ENCODE data around the gene SYNE3.

SYNE3 gene

DNA sequence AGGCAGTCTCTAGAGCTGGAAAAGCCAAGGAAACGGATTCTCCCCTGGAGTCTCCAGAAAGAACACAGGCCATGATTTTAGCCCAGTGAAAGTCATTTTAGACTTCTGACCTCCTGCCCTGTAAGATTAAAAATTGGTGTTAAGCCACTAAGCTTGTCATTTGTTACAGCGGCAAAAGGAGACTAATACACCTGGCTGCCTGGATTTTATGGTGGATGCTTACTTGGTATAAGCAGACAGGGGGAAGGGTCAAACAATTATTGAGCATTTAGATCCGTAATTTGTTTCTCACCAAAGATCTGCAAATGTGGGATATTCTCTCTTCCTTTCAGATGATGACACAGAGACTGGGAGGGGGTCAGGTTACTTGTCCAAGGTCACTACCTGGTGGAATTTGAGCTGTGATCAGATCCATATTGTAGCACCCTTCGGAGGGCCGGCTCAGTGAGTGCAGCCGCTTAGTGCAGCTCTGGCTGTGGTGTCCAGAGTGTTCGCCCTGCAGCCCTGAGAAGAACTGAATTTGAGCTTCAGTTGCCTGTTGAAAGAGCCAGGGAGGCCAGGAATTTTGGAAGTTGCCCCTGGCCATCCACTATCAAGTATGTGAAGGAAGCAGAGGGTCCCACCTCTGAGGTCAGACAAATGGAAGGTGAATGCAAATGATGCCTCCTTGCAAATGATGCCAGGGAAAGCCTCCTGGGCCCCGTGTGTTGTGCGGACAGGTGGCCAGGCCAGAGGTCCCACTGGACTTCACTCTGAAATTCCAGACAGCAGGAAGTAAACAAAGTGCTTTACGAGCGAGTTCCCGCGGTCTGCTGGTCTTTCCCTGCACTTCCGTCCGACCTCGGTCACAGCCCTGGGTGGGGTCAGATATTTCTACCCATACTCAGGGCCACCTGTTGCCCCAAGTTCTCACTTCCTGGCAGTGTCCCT is 33.5 kb upstream of the SYNE3 start:
- 95 to 96% methylated on average over 15 of the region's 16 CpGs for WGBS, 2 experiments (ENCODE audit: insufficient coverage in 2 of 2)
- Histone ChIP-seq H3K36me3 (ENCODE audit: control insufficient read depth, insufficient read depth, low read length) (peaks cover 9% of the 10 kb centered on the region), H3K4me3 (ENCODE audit: extremely low read depth, insufficient read depth, low read length, poor library complexity, severe bottlenecking) (no peak overlapping the region), H3K9me3 (ENCODE audit: control insufficient read depth, low read length) (no peaks in the 10 kb centered on the region), H3K4me1 (ENCODE audit: control insufficient read depth, insufficient read depth, low read length, poor library complexity, severe bottlenecking) (peaks cover 23% of the 10 kb centered on the region), H3K27ac (ENCODE audit: low read depth, low read length, severe bottlenecking) (no peak overlapping the region)

DNA sequence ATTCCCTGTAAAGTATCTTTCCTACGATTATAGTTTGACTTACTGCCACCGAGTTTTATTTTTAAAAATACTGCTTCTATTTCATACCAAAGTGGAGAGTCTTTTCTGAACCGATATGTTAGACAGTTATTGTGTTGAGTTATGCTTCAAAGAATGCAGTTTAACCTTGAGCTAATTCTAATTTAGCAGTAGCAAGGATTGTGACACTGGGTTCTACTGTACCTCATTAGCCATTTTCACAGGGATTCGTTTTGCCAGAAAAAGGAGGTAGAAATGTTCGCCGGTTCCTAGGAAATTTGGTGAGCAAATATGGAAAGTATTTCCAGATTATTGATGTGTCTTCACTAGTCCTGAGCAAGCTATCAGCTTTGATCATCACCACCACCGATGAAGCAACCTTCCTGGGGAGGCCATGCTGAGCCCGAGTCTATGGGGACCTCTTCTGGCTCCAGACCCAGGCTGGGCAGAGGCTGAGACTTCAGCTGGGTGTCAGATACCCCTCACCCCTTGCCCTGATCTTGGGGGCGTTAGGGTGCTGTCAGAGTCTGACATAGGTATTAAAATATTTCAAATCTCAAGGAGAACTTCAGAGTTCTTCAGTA is 32.0 kb upstream of the SYNE3 start:
- Histone ChIP-seq H3K27ac (ENCODE audit: low read depth, low read length, severe bottlenecking) (peak overlapping the region; percentile 11), H3K36me3 (ENCODE audit: control insufficient read depth, insufficient read depth, low read length) (peaks cover 24% of the 10 kb centered on the region), H3K4me1 (ENCODE audit: control insufficient read depth, insufficient read depth, low read length, poor library complexity, severe bottlenecking) (peaks cover 33% of the 10 kb centered on the region), H3K9me3 (ENCODE audit: control insufficient read depth, low read length) (no peaks in the 10 kb centered on the region), H3K4me3 (ENCODE audit: extremely low read depth, insufficient read depth, low read length, poor library complexity, severe bottlenecking) (no peak overlapping the region)
- 100% methylated on average over 4 to 5 of the region's 9 CpGs for WGBS, 2 experiments (ENCODE audit: insufficient coverage in 2 of 2)

DNA sequence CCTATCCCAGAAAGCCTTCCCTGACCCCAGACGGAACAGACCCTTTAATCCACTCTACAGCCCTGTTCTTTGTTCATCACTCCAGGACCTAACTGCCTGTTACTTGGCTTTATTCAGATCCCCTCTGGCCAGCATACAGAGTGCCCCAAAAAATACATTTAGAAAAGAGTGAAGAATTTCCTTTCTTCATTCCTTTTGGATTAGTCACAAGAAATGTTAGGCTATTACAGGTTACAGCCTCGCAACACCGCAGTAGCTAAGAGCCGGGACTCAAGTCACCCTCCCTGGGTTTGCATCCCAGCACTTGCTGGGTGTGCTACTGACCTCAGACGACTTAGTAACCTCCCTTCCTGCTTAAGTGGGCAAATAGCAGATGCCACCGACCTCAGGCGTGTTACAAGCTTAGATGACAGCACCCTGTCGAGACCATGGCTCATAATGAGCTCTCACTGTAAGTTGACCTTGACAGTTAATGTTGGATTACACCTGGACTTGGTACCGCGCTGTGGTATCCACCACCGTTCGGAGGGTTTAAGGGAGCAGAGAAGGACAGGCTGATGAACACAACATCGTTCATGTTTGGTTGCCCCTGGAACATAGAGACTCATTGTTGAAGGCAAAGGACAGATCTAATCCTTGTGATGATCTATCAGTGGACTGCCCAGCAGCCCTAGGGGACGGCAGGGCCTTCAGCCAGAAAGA is 31.3 kb upstream of the SYNE3 start:
- H3K27ac ChIP-seq (ENCODE audit: low read depth, low read length, severe bottlenecking): peak overlapping the region; percentile 11
- WGBS, 2 experiments (ENCODE audit: insufficient coverage in 2 of 2): 69 to 76% methylated on average over 13 to 14 of the region's 14 CpGs

GRCh38 chr14:95547272-95547625 is 30.8 kb upstream of the SYNE3 start:
- Histone ChIP-seq H3K4me1 (ENCODE audit: control insufficient read depth, insufficient read depth, low read length, poor library complexity, severe bottlenecking) (peaks cover 33% of the 10 kb centered on the region), H3K36me3 (ENCODE audit: control insufficient read depth, insufficient read depth, low read length) (peaks cover 25% of the 10 kb centered on the region), H3K27ac (ENCODE audit: low read depth, low read length, severe bottlenecking) (peak overlapping the region; percentile 11), H3K4me3 (ENCODE audit: extremely low read depth, insufficient read depth, low read length, poor library complexity, severe bottlenecking) (no peak overlapping the region), H3K9me3 (ENCODE audit: control insufficient read depth, low read length) (no peaks in the 10 kb centered on the region)
- WGBS, 2 experiments (ENCODE audit: insufficient coverage in 2 of 2): 74 to 78% methylated on average over 4 of the region's 5 CpGs

More for the DNA sequence above, 31.3 kb upstream of the SYNE3 start:
- Histone ChIP-seq H3K9me3 (ENCODE audit: control insufficient read depth, low read length) (no peaks in the 10 kb centered on the region), H3K4me1 (ENCODE audit: control insufficient read depth, insufficient read depth, low read length, poor library complexity, severe bottlenecking) (peaks cover 33% of the 10 kb centered on the region), H3K36me3 (ENCODE audit: control insufficient read depth, insufficient read depth, low read length) (peaks cover 25% of the 10 kb centered on the region), H3K4me3 (ENCODE audit: extremely low read depth, insufficient read depth, low read length, poor library complexity, severe bottlenecking) (no peak overlapping the region)

DNA sequence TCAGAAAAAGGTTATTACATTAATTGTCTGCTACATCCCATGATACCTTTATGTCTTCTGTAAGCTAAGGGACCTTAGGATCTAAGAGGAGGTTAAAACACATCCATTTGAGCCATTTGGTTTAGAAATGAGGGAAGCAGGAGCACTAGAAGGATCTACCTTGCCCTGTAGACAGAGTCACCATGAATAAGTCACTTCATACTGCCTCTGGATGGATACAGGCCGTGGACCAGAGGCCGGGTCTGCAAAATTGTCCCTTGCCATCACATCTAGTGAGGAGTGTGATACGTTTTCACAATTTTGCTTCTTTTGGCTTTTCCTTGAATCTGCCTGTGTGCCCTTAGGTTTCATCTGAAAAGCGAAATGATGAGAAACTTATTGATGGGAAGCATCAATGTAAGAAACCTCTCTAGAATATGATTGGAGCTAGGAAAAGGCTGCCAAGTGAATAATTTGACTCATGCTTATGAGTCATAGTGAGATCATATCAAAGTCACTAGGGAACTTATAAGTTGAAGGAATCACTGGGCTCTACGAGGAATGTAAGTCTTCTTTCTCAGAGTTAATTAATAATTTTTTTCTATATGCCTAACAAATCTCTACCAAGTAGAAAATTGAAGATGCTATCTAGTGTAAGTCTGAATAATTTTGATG is 29.2 kb upstream of the SYNE3 start:
- Histone ChIP-seq H3K36me3 (ENCODE audit: control insufficient read depth, insufficient read depth, low read length) (peaks cover 25% of the 10 kb centered on the region), H3K9me3 (ENCODE audit: control insufficient read depth, low read length) (no peaks in the 10 kb centered on the region), H3K27ac (ENCODE audit: low read depth, low read length, severe bottlenecking) (peak overlapping the region; percentile 71), H3K4me3 (ENCODE audit: extremely low read depth, insufficient read depth, low read length, poor library complexity, severe bottlenecking) (no peak overlapping the region), H3K4me1 (ENCODE audit: control insufficient read depth, insufficient read depth, low read length, poor library complexity, severe bottlenecking) (peaks cover 33% of the 10 kb centered on the region)
- WGBS, 2 experiments (ENCODE audit: insufficient coverage in 2 of 2): 88 to 100% methylated on average over 4 of the region's 5 CpGs

DNA sequence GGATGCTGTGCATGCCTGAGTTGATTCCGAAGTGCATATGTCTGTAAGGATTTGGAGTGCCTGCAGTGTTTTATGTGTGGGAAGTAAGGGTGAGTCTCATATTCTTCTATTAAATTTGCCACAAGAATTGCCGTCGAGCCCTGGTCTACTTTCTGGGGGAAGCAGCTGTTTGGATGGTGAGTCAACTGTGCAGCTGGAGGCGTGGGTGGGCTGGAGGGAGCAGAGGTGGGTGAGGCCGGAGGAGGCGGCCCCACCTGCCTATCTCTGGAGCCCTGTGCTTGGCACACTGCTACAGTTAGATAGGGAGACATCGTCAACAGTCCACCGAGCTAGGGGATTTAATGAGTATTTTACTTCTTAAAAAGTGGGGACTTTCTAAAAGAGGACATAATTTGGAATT is 28.1 kb upstream of the SYNE3 start:
- Histone ChIP-seq H3K9me3 (ENCODE audit: control insufficient read depth, low read length) (no peaks in the 10 kb centered on the region), H3K4me3 (ENCODE audit: extremely low read depth, insufficient read depth, low read length, poor library complexity, severe bottlenecking) (no peak overlapping the region), H3K4me1 (ENCODE audit: control insufficient read depth, insufficient read depth, low read length, poor library complexity, severe bottlenecking) (peaks cover 33% of the 10 kb centered on the region), H3K36me3 (ENCODE audit: control insufficient read depth, insufficient read depth, low read length) (peaks cover 22% of the 10 kb centered on the region), H3K27ac (ENCODE audit: low read depth, low read length, severe bottlenecking) (no peak overlapping the region)
- 88 to 91% methylated on average over 7 to 8 of the region's 8 CpGs for WGBS, 2 experiments (ENCODE audit: insufficient coverage in 2 of 2)

GRCh38 chr14:95543021-95543420 is 26.6 kb upstream of the SYNE3 start:
- H3K36me3 ChIP-seq (ENCODE audit: control insufficient read depth, insufficient read depth, low read length): peaks cover 22% of the 10 kb centered on the region
- WGBS, 2 experiments (ENCODE audit: insufficient coverage in 2 of 2): 100% methylated on average over 3 to 4 of the region's 5 CpGs

GRCh38 chr14:95541932-95542930 is 25.8 kb upstream of the SYNE3 start:
- H3K36me3 ChIP-seq (ENCODE audit: control insufficient read depth, insufficient read depth, low read length): peaks cover 22% of the 10 kb centered on the region
- H3K4me1 ChIP-seq (ENCODE audit: control insufficient read depth, insufficient read depth, low read length, poor library complexity, severe bottlenecking): peaks cover 19% of the 10 kb centered on the region
- no peak overlapping the region for H3K27ac ChIP-seq (ENCODE audit: low read depth, low read length, severe bottlenecking)
- no CpG with 5 or more reads among the region's 8 CpGs for WGBS, 2 experiments (ENCODE audit: insufficient coverage in 2 of 2)
- H3K4me3 ChIP-seq (ENCODE audit: extremely low read depth, insufficient read depth, low read length, poor library complexity, severe bottlenecking): no peak overlapping the region
- no peaks in the 10 kb centered on the region for H3K9me3 ChIP-seq (ENCODE audit: control insufficient read depth, low read length)

More at GRCh38 chr14:95543021-95543420, 26.6 kb upstream of the SYNE3 start:
- no peak overlapping the region for H3K4me3 ChIP-seq (ENCODE audit: extremely low read depth, insufficient read depth, low read length, poor library complexity, severe bottlenecking)
- no peak overlapping the region for H3K27ac ChIP-seq (ENCODE audit: low read depth, low read length, severe bottlenecking)
- H3K4me1 ChIP-seq (ENCODE audit: control insufficient read depth, insufficient read depth, low read length, poor library complexity, severe bottlenecking): peaks cover 26% of the 10 kb centered on the region
- no peaks in the 10 kb centered on the region for H3K9me3 ChIP-seq (ENCODE audit: control insufficient read depth, low read length)

GRCh38 chr14:95541346-95541745 is 24.9 kb upstream of the SYNE3 start:
- H3K4me3 ChIP-seq (ENCODE audit: extremely low read depth, insufficient read depth, low read length, poor library complexity, severe bottlenecking): no peak overlapping the region
- H3K36me3 ChIP-seq (ENCODE audit: control insufficient read depth, insufficient read depth, low read length): peaks cover 22% of the 10 kb centered on the region
- 100% methylated on average over 1 of the region's 4 CpGs for WGBS, 2 experiments (ENCODE audit: insufficient coverage in 2 of 2)
- H3K27ac ChIP-seq (ENCODE audit: low read depth, low read length, severe bottlenecking): no peak overlapping the region
- H3K4me1 ChIP-seq (ENCODE audit: control insufficient read depth, insufficient read depth, low read length, poor library complexity, severe bottlenecking): peaks cover 20% of the 10 kb centered on the region
- no peaks in the 10 kb centered on the region for H3K9me3 ChIP-seq (ENCODE audit: control insufficient read depth, low read length)

All from mesodermal cell (in vitro differentiated cells).